Calu3 (cell line): Measurements from ENCODE around the gene LTC4S. TPM values are rescaled to one million over a fixed set of nuclear protein-coding genes. Genes with fewer than 3 reads are reported as not detected.
"Not testable (repeated sequence)": the region's sequence is repeated elsewhere in the genome, so short reads cannot be mapped to it uniquely, and the experiment has no call there.

Experiments
- Bru-seq: library from RNA; stranded (reverse); fragments of 400-500 nt; gene quantifications from one replicate; lab custom pipeline; 2021; lab: Mats Ljungman, UMichigan
- BruChase-seq, 2 experiments: library from RNA; stranded (reverse); fragments of 400-500 nt; gene quantifications; one replicate each; lab custom pipeline; 2021; lab: Mats Ljungman, UMichigan
- BruUV-seq: library from RNA; stranded (reverse); fragments of 400-500 nt; replicated peaks from 2 replicates; lab custom pipeline; 2021; lab: Mats Ljungman, UMichigan
- CTCF ChIA-PET: fragments of 300-600 bp; sonication (Branson Sonifier 250); formaldehyde crosslinking; loops from one replicate; lab custom pipeline; 2022; ENCODE audit warnings: antibody characterized with exemption; lab: Charles Lee
- DNase-seq: peaks from one replicate; pipeline ENCODE4 v3.0.0; 2022
- H3K27ac Mint-ChIP-seq: one replicate; pipeline ENCODE4 v1.8.0; 2022; ENCODE audit warnings: mixed read lengths; ENCODE audit not compliant: unreplicated experiment
- H3K27me3 Mint-ChIP-seq: one replicate; pipeline ENCODE4 v1.8.0; 2022; ENCODE audit warnings: mixed read lengths; ENCODE audit not compliant: unreplicated experiment
- H3K36me3 Mint-ChIP-seq: one replicate; pipeline ENCODE4 v1.8.0; 2022; ENCODE audit warnings: mild to moderate bottlenecking, moderate library complexity, mixed read lengths; ENCODE audit not compliant: insufficient read depth, unreplicated experiment
- H3K4me1 Mint-ChIP-seq: one replicate; pipeline ENCODE4 v1.8.0; 2022; ENCODE audit warnings: mild to moderate bottlenecking, low read depth, mixed read lengths; ENCODE audit not compliant: unreplicated experiment
- H3K4me3 Mint-ChIP-seq: one replicate; pipeline ENCODE4 v1.8.0; 2022; ENCODE audit warnings: mild to moderate bottlenecking, low read depth, moderate library complexity, mixed read lengths; ENCODE audit not compliant: unreplicated experiment
- H3K9me3 Mint-ChIP-seq: one replicate; pipeline ENCODE4 v1.8.0; 2022; ENCODE audit warnings: low read depth, mixed read lengths; ENCODE audit not compliant: unreplicated experiment
- CTCF ChIP-seq: fragments of 200-600 bp; IDR thresholded peaks from one replicate; pipeline ENCODE4 v1.8.0; 2022; ENCODE audit warnings: antibody characterized with exemption; ENCODE audit not compliant: unreplicated experiment
- intact Hi-C: fragments of 100-400 bp; cut with micrococcal nuclease; formaldehyde crosslinking; loops from one replicate; pipeline ENCODE4 v1.10.0; 2022; ENCODE audit not compliant: unreplicated experiment
- long read RNA-seq: library from polyadenylated mRNA; stranded (forward); transcript quantifications from one replicate; pipeline ENCODE4 v2.0.0, GENCODE V29; 2022
- total RNA-seq: library from RNA; stranded (reverse); gene quantifications from 2 replicates; pipeline ENCODE4 v1.2.3, GENCODE V29; 2022

Gene LTC4S
- total RNA-seq (2.2 and 4.9 TPM in 2 replicates), Bru-seq, nascent RNA (percentile 26 among the genes with signal in this experiment), BruChase-seq, experiment 1, labeled RNA remaining after a 6-hour chase (percentile 31 among the genes with signal in this experiment), BruChase-seq, experiment 2, labeled RNA remaining after a 2-hour chase (percentile 39 among the genes with signal in this experiment)
- long read RNA-seq, partial matches to known transcripts = 1 of 2 reads
- long read RNA-seq, other reads (novel, unspliced or antisense) = 0 of 2 reads

- intact Hi-C loops = no loop called here
- DNase-seq = no peak
- H3K27ac Mint-ChIP-seq = peak within 1 kb of the TSS; percentile 72
- TF ChIP-seq CTCF = no peak
- BruUV-seq = no TSS peak
- H3K4me1 Mint-ChIP-seq = peaks cover 16% of the 10 kb centered on the region
- H3K36me3 Mint-ChIP-seq = peaks cover 66% of the 10 kb centered on the region
- H3K4me3 Mint-ChIP-seq = peak within 1 kb of the TSS; percentile 72
- no peaks in the 10 kb centered on the region for H3K27me3 Mint-ChIP-seq
- CTCF ChIA-PET = no interaction called here
- H3K9me3 Mint-ChIP-seq = no peaks in the 10 kb centered on the region
Measured at GRCh38 chr5:179793468-179794139, at the start of gene LTC4S. LTC4S (plus strand) TSS chr5:179793986; CDS start chr5:179794081, 95 bp downstream.

GRCh38 chr5:179744106-179744505, 49.7 kb upstream of the LTC4S start:
- intact Hi-C loops = not testable (repeated sequence)

GRCh38 chr5:179746872-179747271, 46.9 kb upstream of the LTC4S start:
- Mint-ChIP-seq H3K27ac (no peak overlapping the region), H3K36me3 (peaks cover 9% of the 10 kb centered on the region), H3K4me1 (no peaks in the 10 kb centered on the region), H3K27me3 (no peaks in the 10 kb centered on the region), H3K4me3 (no peak overlapping the region), H3K9me3 (no peaks in the 10 kb centered on the region)
- intact Hi-C loops = no loop called here
- BruUV-seq = no TSS peak
- TF ChIP-seq CTCF = no peak
- CTCF ChIA-PET = no interaction called here
- DNase-seq = no peak

More at GRCh38 chr5:179744106-179744505, 49.7 kb upstream of the LTC4S start:
- CTCF ChIA-PET = interaction anchor here (0.7 kb wide), 1 partner anchor 74 kb away, joined by 3 read pairs; no protein-coding TSS in a partner anchor
- H3K36me3 Mint-ChIP-seq, H3K4me3 Mint-ChIP-seq, H3K9me3 Mint-ChIP-seq, H3K27me3 Mint-ChIP-seq, DNase-seq, BruUV-seq, H3K27ac Mint-ChIP-seq: not testable (repeated sequence)
- peaks cover 14% of the 10 kb centered on the region for H3K4me1 Mint-ChIP-seq

GRCh38 chr5:179747811-179748210, 46.0 kb upstream of the LTC4S start:
- CTCF ChIA-PET = interaction anchor here (0.6 kb wide), 1 partner anchor 58 kb away, joined by 4 read pairs; no protein-coding TSS in a partner anchor
- H3K9me3 Mint-ChIP-seq = no peaks in the 10 kb centered on the region
- peaks cover 8% of the 10 kb centered on the region for H3K36me3 Mint-ChIP-seq
- BruUV-seq = no TSS peak
- no peak overlapping the region for H3K27ac Mint-ChIP-seq
- TF ChIP-seq CTCF = no peak
- no peaks in the 10 kb centered on the region for H3K27me3 Mint-ChIP-seq
- no peak overlapping the region for H3K4me3 Mint-ChIP-seq
- no peaks in the 10 kb centered on the region for H3K4me1 Mint-ChIP-seq
- DNase-seq = no peak
- intact Hi-C loops = no loop called here
